ENCODE results near the gene FOXL1.
A peak's percentile ranks its signal among the peaks of the same experiment; 100 is the strongest.

The FOXL1 gene

DNA sequence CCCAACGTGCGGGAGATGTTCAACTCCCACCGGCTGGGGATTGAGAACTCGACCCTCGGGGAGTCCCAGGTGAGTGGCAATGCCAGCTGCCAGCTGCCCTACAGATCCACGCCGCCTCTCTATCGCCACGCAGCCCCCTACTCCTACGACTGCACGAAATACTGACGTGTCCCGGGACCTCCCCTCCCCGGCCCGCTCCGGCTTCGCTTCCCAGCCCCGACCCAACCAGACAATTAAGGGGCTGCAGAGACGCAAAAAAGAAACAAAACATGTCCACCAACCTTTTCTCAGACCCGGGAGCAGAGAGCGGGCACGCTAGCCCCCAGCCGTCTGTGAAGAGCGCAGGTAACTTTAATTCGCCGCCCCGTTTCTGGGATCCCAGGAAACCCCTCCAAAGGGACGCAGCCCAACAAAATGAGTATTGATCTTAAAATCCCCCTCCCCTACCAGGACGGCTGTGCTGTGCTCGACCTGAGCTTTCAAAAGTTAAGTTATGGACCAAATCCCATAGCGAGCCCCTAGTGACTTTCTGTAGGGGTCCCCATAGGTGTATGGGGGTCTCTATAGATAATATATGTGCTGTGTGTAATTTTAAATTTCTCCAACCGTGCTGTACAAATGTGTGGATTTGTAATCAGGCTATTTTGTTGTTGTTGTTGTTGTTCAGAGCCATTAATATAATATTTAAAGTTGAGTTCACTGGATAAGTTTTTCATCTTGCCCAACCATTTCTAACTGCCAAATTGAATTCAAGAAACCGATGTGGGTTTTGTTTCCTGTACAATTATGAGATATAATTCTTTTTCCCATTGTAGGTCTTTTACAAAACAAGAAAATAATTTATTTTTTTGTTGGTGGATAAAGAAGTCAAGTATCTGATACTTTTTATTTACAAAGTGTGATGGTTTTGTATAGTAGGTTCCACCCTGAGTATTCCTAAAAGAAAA, 9.4 kb upstream of the FOXL1 start:
- DNase-seq (ENCODE audit: low read depth in 3 of 3): no peak

DNA sequence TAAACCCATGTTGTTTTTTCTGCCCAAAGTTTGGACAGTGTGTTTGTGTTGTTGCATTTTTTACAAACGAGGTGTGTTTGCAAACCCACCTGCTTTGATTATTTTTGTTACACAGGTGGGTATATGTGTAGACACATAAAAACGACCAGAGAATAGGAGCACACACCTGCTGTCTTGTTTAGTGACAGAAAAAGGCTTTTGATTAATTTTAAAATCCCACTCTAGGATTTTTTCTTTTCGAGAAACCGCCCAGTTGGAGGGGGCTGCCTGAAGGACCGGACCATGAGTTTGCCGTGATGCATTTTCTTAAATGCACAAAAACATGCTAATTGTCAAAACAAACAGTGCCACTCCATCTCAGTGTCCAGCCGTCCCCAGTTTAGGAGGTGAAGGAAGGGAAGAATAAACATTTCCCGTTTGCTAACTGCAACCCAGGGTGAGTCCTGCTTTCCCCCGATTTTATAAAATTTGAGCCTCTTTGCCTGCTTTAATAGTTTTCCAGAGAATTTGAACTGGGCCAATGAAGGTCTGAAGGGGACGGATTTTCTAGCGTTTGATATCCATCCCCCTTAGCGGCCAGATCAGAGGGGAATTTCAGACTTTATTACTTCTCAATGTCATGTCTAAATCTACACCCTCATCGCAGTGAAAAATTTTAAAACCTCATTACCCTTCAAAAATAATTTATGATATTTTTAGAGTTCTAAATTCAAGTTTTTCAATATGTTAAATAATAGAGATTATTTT, 8.5 kb upstream of the FOXL1 start:
- no peak for DNase-seq (ENCODE audit: low read depth in 3 of 3)

- DNase-seq (ENCODE audit: low read depth in 3 of 3): no peak
Observed at GRCh38 chr16:86570558-86571529, 7.5 kb upstream of the FOXL1 start.

DNA sequence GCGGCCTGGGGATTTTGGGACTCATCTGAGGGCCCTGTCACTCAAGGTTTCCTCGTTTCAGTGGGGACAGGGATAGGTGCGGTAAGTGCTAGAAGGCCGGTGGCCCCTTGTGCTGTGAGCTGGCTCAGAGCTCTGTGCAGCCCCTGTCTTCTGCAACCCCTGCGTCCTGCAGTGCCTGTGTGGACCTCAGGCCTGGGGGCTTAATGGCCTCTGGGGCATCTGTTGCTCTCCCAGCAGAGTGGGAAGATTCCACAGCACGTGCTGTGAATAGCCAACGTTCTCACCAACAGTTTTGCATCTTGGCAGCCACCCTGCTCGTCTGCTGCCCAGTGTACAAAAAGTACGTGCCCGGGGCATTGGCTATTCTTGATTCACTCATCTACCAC, 6.8 kb upstream of the FOXL1 start:
- DNase-seq (ENCODE audit: low read depth in 3 of 3): no peak

- DNase-seq (ENCODE audit: low read depth in 3 of 3): no peak
Observed at GRCh38 chr16:86572041-86572521, 6.3 kb upstream of the FOXL1 start.

DNA sequence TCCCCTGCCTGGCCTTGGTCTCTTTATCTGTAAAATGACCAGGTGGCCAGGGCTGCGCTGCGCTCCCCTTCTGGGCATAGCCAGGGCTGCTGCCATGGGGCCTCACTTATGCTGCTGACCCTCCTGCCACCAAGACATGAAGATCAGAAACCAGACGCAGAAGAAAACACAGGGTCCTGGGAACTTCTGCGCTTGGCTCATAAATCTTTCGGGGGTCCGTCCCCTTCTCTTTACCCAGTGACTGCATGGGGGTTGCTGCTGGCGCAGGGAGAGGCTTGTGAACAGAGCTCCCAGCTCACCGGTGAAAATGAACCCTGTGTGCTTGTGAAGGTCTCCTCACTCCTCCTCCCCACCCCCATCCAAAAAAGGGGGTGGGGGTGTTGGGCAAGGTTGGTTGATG, 5.7 kb upstream of the FOXL1 start:
- DNase-seq (ENCODE audit: low read depth in 3 of 3): no peak

DNA sequence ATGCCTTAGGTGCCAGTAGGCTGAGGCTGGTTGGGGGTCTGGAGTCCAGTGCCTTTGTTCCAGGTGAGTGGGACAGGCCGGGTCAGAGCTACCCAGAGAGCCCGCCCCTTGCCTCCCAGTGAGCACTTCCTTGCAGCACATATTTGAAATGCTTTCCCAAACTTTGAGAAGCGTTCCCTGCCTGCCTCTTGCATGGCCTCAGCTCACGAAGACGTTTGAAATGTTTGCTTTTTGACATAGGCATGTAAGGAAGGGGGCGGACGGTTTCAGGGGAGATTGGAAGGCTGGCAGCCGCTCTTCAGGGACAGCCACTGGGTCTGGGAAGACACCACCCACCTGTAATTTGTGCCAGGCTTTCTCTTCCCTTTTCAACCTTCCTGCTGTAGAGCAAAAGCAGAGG, 5.1 kb upstream of the FOXL1 start:
- no peak for DNase-seq (ENCODE audit: low read depth in 3 of 3)

- DNase-seq (ENCODE audit: low read depth in 3 of 3): no peak
Observed at GRCh38 chr16:86573646-86574508, 4.5 kb upstream of the FOXL1 start.

GRCh38 chr16:86574646-86575045, 3.7 kb upstream of the FOXL1 start:
- DNase-seq (ENCODE audit: low read depth in 3 of 3): no peak

DNA sequence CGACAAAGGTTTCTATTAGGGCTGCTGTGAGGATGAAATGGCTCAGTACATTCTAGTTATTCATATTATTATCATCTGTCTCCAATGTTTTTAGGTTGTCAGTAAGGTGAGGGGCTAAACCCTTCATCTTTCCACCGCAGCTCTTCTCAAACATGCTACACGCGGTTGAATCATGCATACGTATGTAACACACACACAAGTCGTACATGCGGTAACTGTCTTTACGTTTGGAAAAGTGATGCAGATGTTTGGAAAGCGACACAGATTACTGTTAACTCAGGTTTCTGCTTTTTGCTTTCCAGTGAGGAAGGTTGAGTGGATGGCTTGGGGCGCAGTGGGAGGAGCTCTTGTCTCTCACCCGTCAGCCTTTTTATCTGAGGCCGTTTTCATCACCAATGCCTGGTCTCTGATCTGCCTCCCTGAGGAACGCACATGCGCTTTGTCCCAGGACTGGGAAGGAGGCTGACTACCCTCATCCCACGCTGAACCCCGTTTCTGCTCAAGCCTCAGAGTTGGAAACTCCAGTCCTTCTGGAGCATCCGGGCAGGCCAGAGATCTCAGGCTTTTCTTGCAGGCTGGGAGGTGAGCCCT, 3.2 kb upstream of the FOXL1 start:
- DNase-seq (ENCODE audit: low read depth in 3 of 3): no peak

GRCh38 chr16:86575754-86576557, 2.4 kb upstream of the FOXL1 start:
- DNase-seq (ENCODE audit: low read depth in 3 of 3): peak in 1 of 3 experiments; percentile 54

DNA sequence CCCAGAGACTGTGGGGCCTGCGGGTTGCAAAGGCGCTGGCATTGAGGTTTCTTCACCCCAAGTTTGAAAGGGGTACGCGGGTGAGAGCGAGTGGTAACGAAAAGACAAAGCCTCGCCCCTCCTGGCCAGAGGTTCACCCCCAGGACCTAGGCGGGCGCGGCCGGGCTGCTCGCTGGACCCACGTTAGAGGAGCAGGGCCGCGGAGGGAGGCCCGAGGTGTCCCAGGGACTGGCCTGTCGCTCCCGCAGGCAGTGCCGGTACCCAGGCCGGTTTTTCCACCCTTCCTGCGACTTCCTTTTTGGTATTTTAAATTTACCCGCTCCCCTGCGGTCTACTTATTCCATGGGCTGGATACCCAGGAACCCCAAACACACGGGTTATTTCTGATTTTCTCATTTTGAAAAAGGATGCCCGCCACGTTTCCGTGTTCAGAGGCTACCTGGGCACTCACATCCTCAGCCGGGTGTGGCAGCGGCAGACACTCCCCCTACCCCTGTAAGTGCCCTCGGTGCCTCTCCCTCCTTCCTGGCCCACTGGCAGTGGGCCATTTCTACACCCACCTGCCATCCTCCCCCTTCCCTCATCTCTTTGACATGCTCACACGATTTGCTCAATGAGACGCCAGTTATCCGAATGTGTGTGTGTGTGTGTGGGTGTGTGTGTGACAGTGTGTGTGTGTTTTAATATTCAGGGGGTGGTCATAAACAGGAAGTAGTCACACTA, 1.6 kb upstream of the FOXL1 start:
- no peak for DNase-seq (ENCODE audit: low read depth in 3 of 3)

GRCh38 chr16:86577314-86577971, 906 bp upstream of the FOXL1 start:
- DNase-seq (ENCODE audit: low read depth in 3 of 3): no peak

DNA sequence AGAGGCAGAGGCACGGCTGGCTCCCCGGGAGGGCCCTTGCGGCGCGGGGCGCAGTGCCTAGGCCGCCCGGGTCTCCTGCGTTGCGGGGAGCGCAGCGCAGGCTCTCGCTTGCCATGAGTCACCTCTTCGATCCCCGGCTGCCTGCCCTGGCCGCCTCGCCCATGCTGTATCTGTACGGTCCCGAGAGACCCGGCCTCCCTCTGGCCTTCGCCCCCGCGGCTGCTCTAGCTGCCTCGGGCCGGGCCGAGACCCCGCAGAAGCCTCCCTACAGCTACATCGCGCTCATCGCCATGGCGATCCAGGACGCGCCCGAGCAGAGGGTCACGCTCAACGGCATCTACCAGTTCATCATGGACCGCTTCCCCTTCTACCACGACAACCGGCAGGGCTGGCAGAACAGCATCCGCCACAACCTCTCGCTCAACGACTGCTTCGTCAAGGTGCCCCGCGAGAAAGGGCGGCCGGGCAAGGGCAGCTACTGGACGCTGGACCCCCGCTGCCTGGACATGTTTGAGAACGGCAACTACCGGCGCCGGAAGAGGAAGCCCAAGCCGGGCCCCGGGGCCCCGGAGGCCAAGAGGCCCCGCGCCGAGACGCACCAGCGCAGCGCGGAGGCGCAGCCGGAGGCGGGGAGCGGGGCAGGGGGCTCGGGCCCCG, 390 bp downstream of the FOXL1 start:
- no peak for DNase-seq (ENCODE audit: low read depth in 3 of 3)

DNA sequence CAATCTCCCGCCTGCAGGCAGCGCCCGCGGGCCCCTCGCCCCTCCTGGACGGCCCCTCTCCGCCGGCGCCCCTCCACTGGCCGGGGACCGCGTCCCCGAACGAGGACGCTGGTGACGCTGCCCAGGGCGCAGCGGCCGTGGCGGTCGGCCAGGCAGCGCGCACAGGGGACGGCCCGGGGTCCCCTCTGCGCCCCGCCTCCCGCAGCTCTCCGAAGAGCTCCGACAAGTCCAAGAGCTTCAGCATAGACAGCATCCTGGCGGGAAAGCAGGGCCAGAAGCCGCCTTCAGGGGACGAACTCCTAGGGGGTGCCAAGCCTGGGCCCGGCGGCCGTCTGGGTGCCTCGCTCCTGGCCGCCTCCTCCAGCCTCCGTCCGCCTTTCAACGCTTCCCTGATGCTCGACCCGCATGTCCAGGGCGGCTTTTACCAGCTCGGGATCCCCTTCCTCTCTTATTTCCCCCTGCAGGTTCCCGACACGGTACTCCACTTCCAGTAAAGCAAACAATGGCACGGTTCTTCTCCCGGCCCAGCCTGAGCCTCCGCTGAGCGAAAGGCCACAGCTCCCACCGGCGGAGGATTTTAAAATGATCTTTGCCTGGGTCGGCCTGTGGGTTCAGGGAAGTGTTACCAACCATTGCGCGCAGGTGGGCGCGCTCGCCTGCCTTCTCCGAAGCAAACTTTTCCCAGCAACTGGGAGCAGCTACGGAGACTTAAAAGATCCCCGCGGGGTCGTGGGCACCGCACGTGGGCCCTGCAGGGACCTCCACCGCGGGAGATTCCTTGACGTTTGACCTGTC, 1.1 kb downstream of the FOXL1 start:
- DNase-seq (ENCODE audit: low read depth in 3 of 3): no peak

- no peak for DNase-seq (ENCODE audit: low read depth in 3 of 3)
Observed at GRCh38 chr16:86580063-86580790, 1.9 kb downstream of the FOXL1 start.
